Stomach (tissue), 4 donors: ENCODE measurements around the gene RUFY4.

Experiments
- POLR2A ChIP-seq, 4 donors: fragments of 450-650 bp; IDR thresholded peaks; one replicate each; pipeline ENCODE4 v1.6.1; 2016; ENCODE audit warnings: antibody characterized with exemption in 4 of 4, control low read depth in 2 of 4, mild to moderate bottlenecking in 1 of 4, moderate library complexity in 1 of 4
- TF ChIP-seq, protein P1 (sequence below), 7 experiments: fragments of 450-650 bp in 4 of 7; fragments of 200-600 bp in 3 of 7; sonication (generic) in 3 of 7; IDR thresholded peaks; one replicate each; pipeline ENCODE4 v1.5.1; 2016 to 2019; ENCODE audit warnings: antibody characterized with exemption in 7 of 7, control low read depth in 2 of 7, mild to moderate bottlenecking in 1 of 7

DNA sequence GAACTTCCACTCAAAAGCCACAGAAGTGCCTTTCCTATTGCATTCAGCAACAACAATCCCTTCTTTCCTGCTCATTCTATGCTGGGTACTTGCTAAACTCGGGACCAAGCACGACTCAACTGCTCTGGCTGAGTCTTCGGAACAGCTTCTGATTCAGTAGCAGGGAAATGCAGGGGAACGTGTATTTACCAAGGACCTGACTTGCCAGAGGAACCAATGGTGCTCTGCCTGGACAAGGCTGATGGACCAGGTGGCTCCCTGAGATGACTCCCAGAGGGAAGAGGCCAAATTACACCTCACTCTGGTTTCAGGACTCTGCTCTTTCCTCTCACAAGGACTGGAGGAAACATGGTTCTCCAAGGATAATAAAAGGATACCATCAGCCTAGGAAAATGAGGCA lies 69.0 kb downstream of the RUFY4 start:
- TF ChIP-seq, protein P1, sequence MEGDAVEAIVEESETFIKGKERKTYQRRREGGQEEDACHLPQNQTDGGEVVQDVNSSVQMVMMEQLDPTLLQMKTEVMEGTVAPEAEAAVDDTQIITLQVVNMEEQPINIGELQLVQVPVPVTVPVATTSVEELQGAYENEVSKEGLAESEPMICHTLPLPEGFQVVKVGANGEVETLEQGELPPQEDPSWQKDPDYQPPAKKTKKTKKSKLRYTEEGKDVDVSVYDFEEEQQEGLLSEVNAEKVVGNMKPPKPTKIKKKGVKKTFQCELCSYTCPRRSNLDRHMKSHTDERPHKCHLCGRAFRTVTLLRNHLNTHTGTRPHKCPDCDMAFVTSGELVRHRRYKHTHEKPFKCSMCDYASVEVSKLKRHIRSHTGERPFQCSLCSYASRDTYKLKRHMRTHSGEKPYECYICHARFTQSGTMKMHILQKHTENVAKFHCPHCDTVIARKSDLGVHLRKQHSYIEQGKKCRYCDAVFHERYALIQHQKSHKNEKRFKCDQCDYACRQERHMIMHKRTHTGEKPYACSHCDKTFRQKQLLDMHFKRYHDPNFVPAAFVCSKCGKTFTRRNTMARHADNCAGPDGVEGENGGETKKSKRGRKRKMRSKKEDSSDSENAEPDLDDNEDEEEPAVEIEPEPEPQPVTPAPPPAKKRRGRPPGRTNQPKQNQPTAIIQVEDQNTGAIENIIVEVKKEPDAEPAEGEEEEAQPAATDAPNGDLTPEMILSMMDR (IDR thresholded peaks at IDR 0.05), result no peak
- TF ChIP-seq POLR2A (IDR thresholded peaks at IDR 0.05), result no peak
